CD4-positive, alpha-beta T cell treated with Interleukin-4 for 1 hour (primary cell): Measurements from ENCODE around the gene TMC1.
A peak's percentile ranks its signal among the peaks of the same experiment; 100 is the strongest.
"Not testable (repeated sequence)": the region's sequence is repeated elsewhere in the genome, so short reads cannot be mapped to it uniquely, and the experiment has no call there.

Source experiments
- DNase-seq, 2 donors: peaks; one replicate each; pipeline ENCODE4 v3.0.0-alpha.2; 2020 to 2022

TMC1 gene

GRCh38 chr9:72521416-72521815 lies at the start of gene TMC1:
Gene TMC1 (plus strand): TSS chr9:72521608. CDS start chr9:72648649, 127,041 bp downstream.
- not testable (repeated sequence) for DNase-seq

GRCh38 chr9:72473474-72474261 lies 47.7 kb upstream of the TMC1 start:
- no peak for DNase-seq

GRCh38 chr9:72474676-72475075 lies 46.7 kb upstream of the TMC1 start:
- DNase-seq: no peak

GRCh38 chr9:72476100-72476499 lies 45.3 kb upstream of the TMC1 start:
- DNase-seq: no peak

GRCh38 chr9:72476617-72477437 lies 44.6 kb upstream of the TMC1 start:
- DNase-seq: no peak

- DNase-seq: no peak
These were observed 43.4 kb upstream of the TMC1 start for GRCh38 chr9:72477930-72478518.

- no peak for DNase-seq
These were observed 42.4 kb upstream of the TMC1 start for GRCh38 chr9:72478966-72479365.

- DNase-seq: not testable (repeated sequence)
These were observed 41.1 kb upstream of the TMC1 start for GRCh38 chr9:72480261-72480660.

GRCh38 chr9:72480921-72481320 lies 40.5 kb upstream of the TMC1 start:
- no peak for DNase-seq

- no peak for DNase-seq
These were observed 35.4 kb upstream of the TMC1 start for GRCh38 chr9:72485821-72486593.

- DNase-seq: no peak
These were observed 34.8 kb upstream of the TMC1 start for GRCh38 chr9:72486594-72486955.

GRCh38 chr9:72487665-72488064 lies 33.7 kb upstream of the TMC1 start:
- DNase-seq: not testable (repeated sequence)

GRCh38 chr9:72489986-72490385 lies 31.4 kb upstream of the TMC1 start:
- no peak for DNase-seq

GRCh38 chr9:72491242-72491641 lies 30.2 kb upstream of the TMC1 start:
- DNase-seq: no peak

GRCh38 chr9:72494051-72494450 lies 27.4 kb upstream of the TMC1 start:
- DNase-seq: no peak

GRCh38 chr9:72497447-72498046 lies 23.9 kb upstream of the TMC1 start:
- DNase-seq: no peak

- DNase-seq: no peak
These were observed 14.8 kb upstream of the TMC1 start for GRCh38 chr9:72506615-72507014.

GRCh38 chr9:72509053-72509452 lies 12.4 kb upstream of the TMC1 start:
- DNase-seq: no peak

- no peak for DNase-seq
These were observed 11.8 kb upstream of the TMC1 start for GRCh38 chr9:72509635-72510034.

- DNase-seq: not testable (repeated sequence)
These were observed 397 bp upstream of the TMC1 start for GRCh38 chr9:72521011-72521410.

GRCh38 chr9:72524820-72525540 lies 3.6 kb downstream of the TMC1 start:
- peak; percentile 43 to 74 for DNase-seq
